IMR-90 (cell line): Measurements from ENCODE around the gene LAMA5. TPM values are rescaled to one million over a fixed set of nuclear protein-coding genes. Genes with fewer than 3 reads are reported as not detected.

Experiments
- ATAC-seq: fragments of 200-7000 bp; cut with Tn5 transposase; 2 replicates; pipeline ENCODE4 v1.9.1; 2020; ENCODE audit warnings: low read depth, mild to moderate bottlenecking, moderate library complexity
- BruUV-seq: library from RNA; stranded (reverse); fragments of 400-500 nt; replicated peaks from 2 replicates; lab custom pipeline; 2021; lab: Mats Ljungman, UMichigan
- CTCF ChIA-PET: fragments of 300-600 bp; formaldehyde crosslinking; extraction: SDS; loops from one replicate; lab custom pipeline; 2021; ENCODE audit warnings: antibody characterized with exemption; lab: Yijun Ruan, JAX
- POLR2A ChIA-PET: fragments of 300-600 bp; sonication (Branson Sonifier 250); formaldehyde crosslinking; loops from one replicate; lab custom pipeline; 2022; ENCODE audit warnings: antibody characterized with exemption; ENCODE audit not compliant: unreplicated experiment; lab: Charles Lee
- DNase-seq: peaks from one replicate; pipeline ENCODE4 v3.0.0; 2013
- H2AFZ ChIP-seq: replicated peaks from 2 replicates; pipeline ENCODE3; 2013; ENCODE audit warnings: low read length, mild to moderate bottlenecking; ENCODE audit not compliant: poor library complexity
- H2AK5ac ChIP-seq: 2 replicates; pipeline ENCODE4 v1.6.1; 2013; ENCODE audit warnings: low read depth, low read length, inconsistent platforms
- H2AK9ac ChIP-seq: replicated peaks from 2 replicates; pipeline ENCODE3; 2013; ENCODE audit warnings: mild to moderate bottlenecking, low read depth, low read length, moderate library complexity; ENCODE audit not compliant: poor library complexity
- H2BK120ac ChIP-seq: 2 replicates; pipeline ENCODE4 v1.6.1; 2013; ENCODE audit warnings: low read depth, low read length, inconsistent platforms
- H2BK15ac ChIP-seq: 3 replicates; pipeline ENCODE4 v1.6.1; 2013; ENCODE audit warnings: low read depth, low read length, inconsistent platforms
- H2BK20ac ChIP-seq: 2 replicates; pipeline ENCODE4 v1.6.1; 2013; ENCODE audit warnings: low read depth, mild to moderate bottlenecking, inconsistent platforms, low read length, moderate library complexity
- H2BK5ac ChIP-seq: 2 replicates; pipeline ENCODE4 v1.6.1; 2013; ENCODE audit warnings: mild to moderate bottlenecking, low read depth, low read length, inconsistent platforms; ENCODE audit not compliant: poor library complexity, severe bottlenecking
- H3K14ac ChIP-seq: replicated peaks from 2 replicates; pipeline ENCODE4 v1.6.1; 2013; ENCODE audit warnings: low read depth, low read length, inconsistent platforms
- H3K18ac ChIP-seq: 2 replicates; pipeline ENCODE4 v1.6.1; 2013; ENCODE audit warnings: low read depth, low read length, control low read depth
- H3K23ac ChIP-seq: 2 replicates; pipeline ENCODE4 v1.6.1; 2013; ENCODE audit warnings: low read depth, low read length, inconsistent platforms
- H3K27ac ChIP-seq: 2 replicates; pipeline ENCODE4 v1.5.1; 2013; ENCODE audit warnings: mild to moderate bottlenecking, control low read depth, low read length; ENCODE audit not compliant: insufficient read depth
- H3K27me3 ChIP-seq: 2 replicates; pipeline ENCODE4 v1.6.1; 2013; ENCODE audit warnings: low read length; ENCODE audit not compliant: control insufficient read depth, insufficient read depth
- H3K36me3 ChIP-seq: 2 replicates; pipeline ENCODE4 v1.6.1; 2013; ENCODE audit warnings: low read length, mixed read lengths; ENCODE audit not compliant: control insufficient read depth, insufficient read depth
- H3K4ac ChIP-seq: 2 replicates; pipeline ENCODE4 v1.6.1; 2013; ENCODE audit warnings: low read depth, low read length, inconsistent platforms
- H3K4me1 ChIP-seq: 2 replicates; pipeline ENCODE4 v1.6.1; 2013; ENCODE audit warnings: low read length, mixed read lengths; ENCODE audit not compliant: control insufficient read depth, insufficient read depth
- H3K4me2 ChIP-seq: 2 replicates; pipeline ENCODE4 v1.6.1; 2013; ENCODE audit warnings: low read depth, mild to moderate bottlenecking, control low read depth, low read length, moderate library complexity
- H3K4me3 ChIP-seq: 2 replicates; pipeline ENCODE4 v1.5.1; 2013; ENCODE audit warnings: low read depth, mild to moderate bottlenecking, control low read depth, low read length, moderate library complexity; ENCODE audit not compliant: insufficient read depth
- H3K56ac ChIP-seq: 2 replicates; pipeline ENCODE4 v1.6.1; 2013; ENCODE audit warnings: low read length, inconsistent platforms; ENCODE audit not compliant: insufficient read depth; ENCODE audit errors: extremely low read depth
- H3K79me1 ChIP-seq, 2 experiments: 2 replicates each; pipeline ENCODE4 v1.6.1; 2013; ENCODE audit warnings: low read length in 2 of 2, inconsistent platforms in 1 of 2, low read depth in 1 of 2
- H3K9ac ChIP-seq: 2 replicates; pipeline ENCODE4 v1.6.1; 2013; ENCODE audit warnings: low read depth, low read length, control low read depth
- H3K9me1 ChIP-seq: 2 replicates; pipeline ENCODE4 v1.6.1; 2013; ENCODE audit warnings: low read length, inconsistent platforms; ENCODE audit not compliant: insufficient read depth
- H3K9me3 ChIP-seq: 2 replicates; pipeline ENCODE4 v1.6.1; 2013; ENCODE audit warnings: low read length; ENCODE audit not compliant: control insufficient read depth, insufficient read depth
- H4K20me1 ChIP-seq: 2 replicates; pipeline ENCODE4 v1.6.1; 2013; ENCODE audit warnings: low read length, inconsistent platforms; ENCODE audit not compliant: insufficient read depth
- H4K5ac ChIP-seq: 2 replicates; pipeline ENCODE4 v1.6.1; 2013; ENCODE audit warnings: mild to moderate bottlenecking, low read depth, low read length, control low read depth
- H4K8ac ChIP-seq, 2 experiments: 2 replicates each; pipeline ENCODE4 v1.6.1; 2013; ENCODE audit warnings: low read depth in 2 of 2, low read length in 2 of 2, control low read depth in 1 of 2, inconsistent platforms in 1 of 2
- H4K91ac ChIP-seq: 2 replicates; pipeline ENCODE4 v1.6.1; 2013; ENCODE audit warnings: low read depth, low read length, inconsistent platforms; ENCODE audit not compliant: insufficient read depth
- BHLHE40 ChIP-seq: fragments of 150-350 bp; IDR thresholded peaks from 2 replicates; pipeline ENCODE4 v1.6.1; 2016; ENCODE audit warnings: mild to moderate bottlenecking, low read depth, low read length
- CEBPB ChIP-seq: IDR thresholded peaks from 2 replicates; pipeline ENCODE4 v1.6.1; 2012; ENCODE audit warnings: low read depth, low read length, improper control_type of control experiment
- CHD1 ChIP-seq: IDR thresholded peaks from 2 replicates; pipeline ENCODE4 v1.6.1; 2012; ENCODE audit warnings: low read depth, low read length, improper control_type of control experiment
- FOS ChIP-seq: fragments of 150-350 bp; IDR thresholded peaks from 2 replicates; pipeline ENCODE4 v1.6.1; 2016; ENCODE audit warnings: low read depth, low read length
- MAFK ChIP-seq: IDR thresholded peaks from 2 replicates; pipeline ENCODE4 v1.6.1; 2012; ENCODE audit warnings: low read depth, low read length, improper control_type of control experiment
- MAZ ChIP-seq: IDR thresholded peaks from 2 replicates; pipeline ENCODE4 v1.6.1; 2012; ENCODE audit warnings: low read depth, mild to moderate bottlenecking, low read length, improper control_type of control experiment, moderate library complexity, borderline replicate concordance
- MXI1 ChIP-seq: IDR thresholded peaks from 2 replicates; pipeline ENCODE4 v1.6.1; 2012; ENCODE audit warnings: low read depth, mild to moderate bottlenecking, low read length, moderate library complexity, borderline replicate concordance
- NFE2L2 ChIP-seq: fragments of 150-350 bp; IDR thresholded peaks from 2 replicates; pipeline ENCODE4 v1.6.1; 2016; ENCODE audit warnings: low read depth, mild to moderate bottlenecking, low read length
- POLR2A ChIP-seq: IDR thresholded peaks from 2 replicates; pipeline ENCODE4 v1.6.1; 2012; ENCODE audit warnings: mild to moderate bottlenecking, low read depth, low read length
- RAD21 ChIP-seq: IDR thresholded peaks from 2 replicates; pipeline ENCODE4 v1.6.1; 2012; ENCODE audit warnings: low read length, improper control_type of control experiment
- RCOR1 ChIP-seq: IDR thresholded peaks from 2 replicates; pipeline ENCODE4 v1.6.1; 2012; ENCODE audit warnings: mild to moderate bottlenecking, low read length, improper control_type of control experiment; ENCODE audit not compliant: insufficient replicate concordance
- RFX5 ChIP-seq: IDR thresholded peaks from 2 replicates; pipeline ENCODE4 v1.8.0; 2012; ENCODE audit warnings: low read depth, mild to moderate bottlenecking, low read length, moderate library complexity
- SMC3 ChIP-seq: fragments of 150-350 bp; IDR thresholded peaks from 2 replicates; pipeline ENCODE4 v1.6.1; 2016; ENCODE audit warnings: low read depth, mild to moderate bottlenecking, antibody characterized with exemption, low read length, moderate library complexity
- WGBS, 2 experiments: methylation state at CpG; one replicate each; pipeline versions ENCODE4 v1.1.5 to v1.1.7; 2013; ENCODE audit warnings: missing lambda C conversion rate in 2 of 2; ENCODE audit not compliant: insufficient read length in 1 of 2; ENCODE audit errors: extremely low coverage in 2 of 2; 5-methylcytosine and 5-hydroxymethylcytosine counted together
- dilution Hi-C: fragments of 300-500 bp; cut with HindIII; formaldehyde crosslinking; loops from one replicate; pipeline ENCODE4 v1.14.3; 2018; ENCODE audit warnings: low sequenced_read_pairs; ENCODE audit not compliant: unreplicated experiment
- in situ Hi-C: fragments of 300-500 bp; cut with MboI; formaldehyde crosslinking; loops from 3 replicates; pipeline ENCODE4 v1.14.3; 2019; ENCODE audit warnings: low sequenced_read_pairs, inconsistent platforms, mixed read lengths
- intact Hi-C: fragments of 100-400 bp; cut with micrococcal nuclease; formaldehyde crosslinking; loops from 2 replicates; pipeline ENCODE4 v1.10.0; 2022
- polyA plus RNA-seq, 3 experiments: library from polyadenylated mRNA; depleted of rRNA; stranded (reverse); fragments of >200 nt; gene quantifications; 2 replicates each; pipeline ENCODE4 v1.2.3, GENCODE V29; 2012; ENCODE audit warnings: low replicate concordance in 1 of 3
- total RNA-seq: library from RNA; depleted of rRNA; stranded (reverse); fragments of >200 nt; gene quantifications from 2 replicates; pipeline ENCODE4 v1.2.3, GENCODE V29; 2012
- TF ChIP-seq, protein P1 (sequence below): conservative IDR thresholded peaks from 2 replicates; pipeline ENCODE4 v1.5.1; 2012; ENCODE audit warnings: mild to moderate bottlenecking, low read depth, low read length, improper control_type of control experiment
- TF ChIP-seq, protein P2 (sequence below): fragments of 150-350 bp; IDR thresholded peaks from 2 replicates; pipeline ENCODE4 v1.6.1; 2016; ENCODE audit warnings: low read depth, mild to moderate bottlenecking, low read length, moderate library complexity, borderline replicate concordance
- TF ChIP-seq, protein P3 (sequence below): fragments of 150-350 bp; IDR thresholded peaks from 2 replicates; pipeline ENCODE4 v1.6.1; 2017; ENCODE audit warnings: mild to moderate bottlenecking, antibody characterized with exemption, low read length, low read depth

Gene LAMA5
- total and polyA plus RNA-seq, 2 of the 4 experiments (the other 2 are of a cell fraction): 0.90 to 7.3 TPM

DNA sequence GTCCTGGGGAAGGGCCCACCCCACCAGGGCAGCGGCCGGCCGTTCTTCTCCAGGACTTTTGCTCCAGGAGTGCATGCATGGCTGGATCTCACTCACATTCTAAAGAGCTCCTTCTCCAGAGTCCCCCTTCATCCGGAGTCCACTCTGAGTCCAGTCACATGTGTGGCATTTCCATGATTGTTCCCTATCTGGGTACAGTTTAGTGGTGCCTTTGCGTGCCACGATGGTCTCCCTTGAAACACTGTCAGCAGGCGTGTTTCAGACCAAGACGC, 107.9 kb downstream of the LAMA5 start:
- TF ChIP-seq RAD21 (no peak), NFE2L2 (no peak), RCOR1 (no peak), CHD1 (no peak), BHLHE40 (no peak), SMC3 (no peak), CEBPB (no peak), POLR2A (no peak), MXI1 (no peak), FOS (no peak), MAFK (no peak), RFX5 (no peak), MAZ (no peak)
- TF ChIP-seq, protein P1, sequence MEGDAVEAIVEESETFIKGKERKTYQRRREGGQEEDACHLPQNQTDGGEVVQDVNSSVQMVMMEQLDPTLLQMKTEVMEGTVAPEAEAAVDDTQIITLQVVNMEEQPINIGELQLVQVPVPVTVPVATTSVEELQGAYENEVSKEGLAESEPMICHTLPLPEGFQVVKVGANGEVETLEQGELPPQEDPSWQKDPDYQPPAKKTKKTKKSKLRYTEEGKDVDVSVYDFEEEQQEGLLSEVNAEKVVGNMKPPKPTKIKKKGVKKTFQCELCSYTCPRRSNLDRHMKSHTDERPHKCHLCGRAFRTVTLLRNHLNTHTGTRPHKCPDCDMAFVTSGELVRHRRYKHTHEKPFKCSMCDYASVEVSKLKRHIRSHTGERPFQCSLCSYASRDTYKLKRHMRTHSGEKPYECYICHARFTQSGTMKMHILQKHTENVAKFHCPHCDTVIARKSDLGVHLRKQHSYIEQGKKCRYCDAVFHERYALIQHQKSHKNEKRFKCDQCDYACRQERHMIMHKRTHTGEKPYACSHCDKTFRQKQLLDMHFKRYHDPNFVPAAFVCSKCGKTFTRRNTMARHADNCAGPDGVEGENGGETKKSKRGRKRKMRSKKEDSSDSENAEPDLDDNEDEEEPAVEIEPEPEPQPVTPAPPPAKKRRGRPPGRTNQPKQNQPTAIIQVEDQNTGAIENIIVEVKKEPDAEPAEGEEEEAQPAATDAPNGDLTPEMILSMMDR: no peak
- TF ChIP-seq, protein P2, sequence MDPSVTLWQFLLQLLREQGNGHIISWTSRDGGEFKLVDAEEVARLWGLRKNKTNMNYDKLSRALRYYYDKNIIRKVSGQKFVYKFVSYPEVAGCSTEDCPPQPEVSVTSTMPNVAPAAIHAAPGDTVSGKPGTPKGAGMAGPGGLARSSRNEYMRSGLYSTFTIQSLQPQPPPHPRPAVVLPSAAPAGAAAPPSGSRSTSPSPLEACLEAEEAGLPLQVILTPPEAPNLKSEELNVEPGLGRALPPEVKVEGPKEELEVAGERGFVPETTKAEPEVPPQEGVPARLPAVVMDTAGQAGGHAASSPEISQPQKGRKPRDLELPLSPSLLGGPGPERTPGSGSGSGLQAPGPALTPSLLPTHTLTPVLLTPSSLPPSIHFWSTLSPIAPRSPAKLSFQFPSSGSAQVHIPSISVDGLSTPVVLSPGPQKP: no peak
- TF ChIP-seq, protein P3, sequence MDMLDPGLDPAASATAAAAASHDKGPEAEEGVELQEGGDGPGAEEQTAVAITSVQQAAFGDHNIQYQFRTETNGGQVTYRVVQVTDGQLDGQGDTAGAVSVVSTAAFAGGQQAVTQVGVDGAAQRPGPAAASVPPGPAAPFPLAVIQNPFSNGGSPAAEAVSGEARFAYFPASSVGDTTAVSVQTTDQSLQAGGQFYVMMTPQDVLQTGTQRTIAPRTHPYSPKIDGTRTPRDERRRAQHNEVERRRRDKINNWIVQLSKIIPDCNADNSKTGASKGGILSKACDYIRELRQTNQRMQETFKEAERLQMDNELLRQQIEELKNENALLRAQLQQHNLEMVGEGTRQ: no peak
- 95% methylated on average over 8 of the region's 8 CpGs; no CpG with 5 or more reads in 1 of the 2 experiments for WGBS, 2 experiments
- no peak overlapping the region for H4K5ac ChIP-seq
- DNase-seq: no peak
- no peak overlapping the region for H4K8ac ChIP-seq
- H3K9ac ChIP-seq: no peak overlapping the region
- H3K79me1 ChIP-seq: peaks cover 23 to 52% of the 10 kb centered on the region in 2 experiments
- peaks cover 56% of the 10 kb centered on the region for H4K20me1 ChIP-seq
- H2BK20ac ChIP-seq: no peak overlapping the region
- no TSS peak for BruUV-seq
- in situ Hi-C loops: no loop called here
- no peak overlapping the region for H3K27ac ChIP-seq
- H3K23ac ChIP-seq: no peak overlapping the region
- H3K56ac ChIP-seq: no peak overlapping the region
- POLR2A ChIA-PET: no interaction called here
- H3K4ac ChIP-seq: no peak overlapping the region
- no peak overlapping the region for H3K18ac ChIP-seq
- no peaks in the 10 kb centered on the region for H3K9me3 ChIP-seq
- H4K91ac ChIP-seq: no peak overlapping the region
- no peak overlapping the region for H2AK5ac ChIP-seq
- dilution Hi-C loops: no loop called here
- no peak overlapping the region for H2AK9ac ChIP-seq
- CTCF ChIA-PET: no interaction called here
- H2AFZ ChIP-seq: no peak overlapping the region
- intact Hi-C loops: loop anchor here (5.0 to 10.0 kb wide), 2 partner anchors 74 to 247 kb away; partner anchors contain the start of gene MTG2
- H3K4me3 ChIP-seq: no peak overlapping the region
- H2BK120ac ChIP-seq: no peak overlapping the region
- no peaks in the 10 kb centered on the region for H3K27me3 ChIP-seq
- H3K9me1 ChIP-seq: peaks cover 10% of the 10 kb centered on the region
- H3K14ac ChIP-seq: no peak overlapping the region
- H3K4me2 ChIP-seq: no peak overlapping the region
- H3K36me3 ChIP-seq: peaks cover 43% of the 10 kb centered on the region
- H2BK5ac ChIP-seq: no peak overlapping the region
- no peak overlapping the region for H2BK15ac ChIP-seq
- ATAC-seq: no peak
- peaks cover 8% of the 10 kb centered on the region; the same call in 1 of the 2 replicates for H3K4me1 ChIP-seq
